K562 (cell line): ENCODE measurements around the gene FKRP. TPM values are rescaled to one million over a fixed set of nuclear protein-coding genes. Genes with fewer than 3 reads are reported as not detected.
A peak's percentile ranks its signal among the peaks of the same experiment; 100 is the strongest.

ENCODE experiments used
- ATAC-seq: fragments of 200-7000 bp; cut with Tn5 transposase; 3 replicates; pipeline ENCODE4 v1.9.1; 2020; ENCODE audit warnings: moderate library complexity
- BruUV-seq: library from RNA; stranded (reverse); fragments of 400-500 nt; replicated peaks from 2 replicates; lab custom pipeline; 2021; lab: Mats Ljungman, UMichigan
- CTCF ChIA-PET: fragments of 300-600 bp; formaldehyde crosslinking; extraction: SDS; loops from one replicate; lab custom pipeline; 2021; ENCODE audit warnings: low intra/inter-chr PET ratio; lab: Yijun Ruan, JAX
- POLR2A ChIA-PET: fragments of 300-600, 350-650 bp; sonication (Branson Sonifier 250); formaldehyde crosslinking; extraction: SDS; loops from one replicate; lab custom pipeline; 2021; ENCODE audit warnings: antibody characterized with exemption, inconsistent platforms; lab: Yijun Ruan, JAX
- DNase-seq, 4 experiments: peaks; one replicate each; pipeline versions ENCODE4 v3.0.0 to v3.0.0-alpha.2; 2011 to 2018; ENCODE audit warnings: low spot score in 3 of 4, mixed read lengths in 3 of 4; ENCODE audit errors: extremely low read depth in 1 of 4
- FAIRE-seq: peaks from 2 replicates; lab custom pipeline; 2011; peaks lifted over from hg19 to GRCh38; lab: Jason Lieb, UNC
- H2AFZ ChIP-seq: 2 replicates; pipeline ENCODE4 v1.6.0; 2011; ENCODE audit warnings: low read depth, low read length, control low read depth, inconsistent platforms
- H3K27ac ChIP-seq: fragments of 200-600 bp; 3 replicates; pipeline ENCODE4 v1.8.0; 2011; ENCODE audit warnings: low read depth, mild to moderate bottlenecking, control low read depth, inconsistent platforms, low read length, moderate library complexity, mixed read lengths; ENCODE audit errors: extremely low read depth
- H3K27me3 ChIP-seq, 2 experiments: fragments of 300-600 bp in 1 of 2; 2 replicates in 1 of 2; 3 replicates in 1 of 2; pipeline versions ENCODE4 v1.6.0 to v1.8.0; 2011; ENCODE audit warnings: inconsistent platforms in 2 of 2, low read length in 2 of 2, mild to moderate bottlenecking in 1 of 2, mixed read lengths in 1 of 2, moderate library complexity in 1 of 2; ENCODE audit not compliant: control insufficient read depth in 2 of 2, insufficient read depth in 2 of 2
- H3K36me3 ChIP-seq: fragments of 300-600 bp; 3 replicates; pipeline ENCODE4 v1.8.0; 2011; ENCODE audit warnings: mild to moderate bottlenecking, low read length, inconsistent platforms; ENCODE audit not compliant: control insufficient read depth, insufficient read depth
- H3K4me1 ChIP-seq, 2 experiments: fragments of 200-600 bp in 1 of 2; replicated peaks in 1 of 2; 2 replicates in 1 of 2; 3 replicates in 1 of 2; pipeline versions ENCODE4 v1.5.1 to v1.8.0; 2011; ENCODE audit warnings: inconsistent platforms in 2 of 2, low read length in 2 of 2, mild to moderate bottlenecking in 1 of 2, mixed read lengths in 1 of 2, moderate library complexity in 1 of 2; ENCODE audit not compliant: control insufficient read depth in 2 of 2, insufficient read depth in 2 of 2
- H3K4me2 ChIP-seq: 2 replicates; pipeline ENCODE4 v1.6.1; 2011; ENCODE audit warnings: low read length, control low read depth, inconsistent platforms, mixed read lengths; ENCODE audit not compliant: insufficient read depth
- H3K4me3 ChIP-seq: fragments of 200-600 bp; sonication (generic), shearing (Covaris generic); 2 replicates; pipeline ENCODE4 v1.5.1; 2016; ENCODE audit warnings: control low read depth, inconsistent platforms
- H3K79me2 ChIP-seq: fragments of 200-600 bp; 3 replicates; pipeline ENCODE4 v1.8.0; 2011; ENCODE audit warnings: low read length, inconsistent platforms; ENCODE audit not compliant: control insufficient read depth, insufficient read depth
- H3K9ac ChIP-seq, 2 experiments: 2 replicates each; pipeline versions ENCODE4 v1.6.0 to v1.6.1; 2011; ENCODE audit warnings: low read depth in 2 of 2, low read length in 2 of 2, control low read depth in 1 of 2, inconsistent platforms in 1 of 2, mild to moderate bottlenecking in 1 of 2, mixed read lengths in 1 of 2; ENCODE audit not compliant: insufficient read depth in 1 of 2
- H3K9me1 ChIP-seq: one replicate; pipeline ENCODE4 v1.6.0; 2011; ENCODE audit warnings: inconsistent platforms, mild to moderate bottlenecking, low read length, moderate library complexity; ENCODE audit not compliant: control insufficient read depth, insufficient read depth
- H3K9me3 ChIP-seq: replicated peaks from 2 replicates; pipeline ENCODE4 v1.5.1; 2011; ENCODE audit warnings: low read depth, low read length, inconsistent platforms; ENCODE audit not compliant: control insufficient read depth, insufficient read depth
- H4K20me1 ChIP-seq: replicated peaks from 2 replicates; pipeline ENCODE4 v1.6.1; 2011; ENCODE audit warnings: low read length, inconsistent platforms, mixed read lengths; ENCODE audit not compliant: control insufficient read depth, insufficient read depth
- BCOR ChIP-seq: fragments of 450-650 bp; IDR thresholded peaks from 2 replicates; pipeline ENCODE4 v1.6.1; 2016
- EP400 ChIP-seq: fragments of 450-650 bp; IDR thresholded peaks from 2 replicates; pipeline ENCODE4 v1.6.1; 2017; ENCODE audit warnings: antibody characterized with exemption, mild to moderate bottlenecking, moderate library complexity
- HIVEP1 ChIP-seq: fragments of 250-450 bp; sonication (Bioruptor Pico); IDR thresholded peaks from 2 replicates; pipeline ENCODE4 v1.4.0; 2020; ENCODE audit warnings: mild to moderate bottlenecking
- HSF4 ChIP-seq: fragments of 250-450 bp; sonication (Bioruptor Pico); IDR thresholded peaks from 2 replicates; pipeline ENCODE4 v2.1.2; 2022; ENCODE audit warnings: mild to moderate bottlenecking, moderate library complexity, borderline replicate concordance
- NCOA4 ChIP-seq: fragments of 450-650 bp; IDR thresholded peaks from 2 replicates; pipeline ENCODE4 v1.6.1; 2018; ENCODE audit warnings: mild to moderate bottlenecking; ENCODE audit not compliant: partially characterized antibody
- PTRF ChIP-seq: fragments of 450-650 bp; IDR thresholded peaks from 2 replicates; pipeline ENCODE4 v1.6.1; 2016; ENCODE audit warnings: mild to moderate bottlenecking, missing genetic modification characterization, missing compliant biosample characterization
- RBBP5 ChIP-seq: fragments of 200-600 bp; sonication (generic); IDR thresholded peaks from 2 replicates; pipeline ENCODE4 v1.6.1; 2012; ENCODE audit warnings: borderline replicate concordance, mild to moderate bottlenecking, low read length, control low read depth, inconsistent platforms; ENCODE audit not compliant: insufficient read depth, poor library complexity, severe bottlenecking
- ZBTB1 ChIP-seq: sonication (generic); formaldehyde crosslinking; IDR thresholded peaks from 2 replicates; pipeline ENCODE4 v1.8.1; 2023; ENCODE audit warnings: missing genetic modification reagents, low read depth, mild to moderate bottlenecking, borderline replicate concordance
- ZNF165 ChIP-seq: fragments of 250-450 bp; sonication (Bioruptor Pico); IDR thresholded peaks from 2 replicates; pipeline ENCODE4 v1.4.0; 2020; ENCODE audit warnings: borderline replicate concordance
- whole genome bisulfite sequencing: fragments of 100-300 bp; shearing (Covaris generic); methylation state at CpG from one replicate; pipeline ENCODE4 v1.1.6; 2016; ENCODE audit warnings: low coverage, mixed read lengths; ENCODE audit not compliant: insufficient coverage; ENCODE audit errors: missing lambda C conversion rate; 5-methylcytosine and 5-hydroxymethylcytosine counted together
- in situ Hi-C: fragments of 300-500 bp; cut with MboI; formaldehyde crosslinking; loops from 4 replicates; pipeline ENCODE4 v1.15.0; 2018; ENCODE audit warnings: inconsistent platforms, mixed read lengths
- intact Hi-C: fragments of 100-400 bp; cut with micrococcal nuclease; formaldehyde crosslinking; loops from 2 replicates; pipeline ENCODE4 v1.14.2; 2022
- polyA plus RNA-seq, 8 experiments: library from polyadenylated mRNA; depleted of rRNA in 4 of 8; stranded (reverse) in 5 of 8; unstranded in 3 of 8; fragments of >200 nt; fragmentation: Nextera tagmentation in 2 of 8; fragmentation: Illumina TruSeq in 1 of 8; extraction: Ambion mirVana in 2 of 8; extraction: Trizol in 1 of 8; gene quantifications; 2 replicates each; pipeline versions ENCODE4 v1.2.1 to v1.2.3, GENCODE V29; 2011 to 2014; ENCODE audit warnings: inconsistent platforms in 1 of 8, missing spikeins in 1 of 8
- total RNA-seq, 7 experiments: library from RNA; depleted of rRNA in 6 of 7; stranded (reverse); fragments of >200 nt in 6 of 7; fragmentation: Illumina TruSeq in 2 of 7; extraction: Trizol in 2 of 7; gene quantifications; 2 replicates each; pipeline versions ENCODE4 v1.2.1 to v1.2.3, GENCODE V29; 2011 to 2021; ENCODE audit warnings: low replicate concordance in 1 of 7
- TF ChIP-seq, protein P1 (sequence below): sonication (generic); formaldehyde crosslinking; IDR thresholded peaks from 2 replicates; pipeline ENCODE4 v1.8.1; 2023; ENCODE audit warnings: mild to moderate bottlenecking, missing genetic modification reagents
- TF ChIP-seq, protein P2 (sequence below): sonication (generic); formaldehyde crosslinking; IDR thresholded peaks from 2 replicates; pipeline ENCODE4 v1.8.0; 2023; ENCODE audit warnings: mild to moderate bottlenecking, missing genetic modification reagents

The FKRP gene
- total and polyA plus RNA-seq, 9 of the 15 experiments (the other 6 are each of a cell fraction or from before 2014, with no cell fraction given), result 0.68 to 16.1 (median 6.5) TPM

DNA sequence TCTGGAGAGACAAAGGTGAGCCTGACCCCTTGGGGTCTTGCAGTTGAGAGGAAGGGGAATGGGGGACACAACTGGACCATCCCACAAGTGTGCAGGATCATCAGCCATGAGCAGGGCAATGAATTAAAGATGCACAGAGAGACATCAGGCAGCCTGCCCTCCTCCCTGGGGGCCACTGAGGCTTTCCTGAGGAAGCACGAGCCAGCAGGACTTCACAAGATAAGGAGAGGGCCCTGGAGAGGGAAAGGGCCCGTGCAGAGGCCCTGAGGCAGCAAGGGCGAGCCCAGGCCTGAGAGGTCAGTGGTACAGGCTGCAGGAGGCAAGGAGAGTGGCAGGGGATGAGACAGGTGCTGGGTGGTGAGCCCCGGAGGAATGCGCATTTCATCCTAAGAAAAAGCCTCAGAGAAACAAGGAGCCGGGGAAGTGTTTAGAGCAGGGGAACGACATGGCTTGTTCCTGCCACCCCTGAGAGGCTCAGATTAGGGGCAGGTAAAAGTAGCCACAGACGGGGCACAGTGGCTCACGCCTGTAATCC, 19.9 kb upstream of the FKRP start:
- Histone ChIP-seq H3K27ac (no peak overlapping the region), H3K9me1 (peaks cover 4% of the 10 kb centered on the region), H3K4me2 (no peak overlapping the region), H2AFZ (no peak overlapping the region), H3K27me3 (no peaks in the 10 kb centered on the region), H3K36me3 (peaks cover 98% of the 10 kb centered on the region; the same call in 2 of the 3 replicates), H3K4me1 (peaks cover 8 to 64% of the 10 kb centered on the region in 2 experiments; a peak in 4 of 5 replicates), H3K79me2 (peaks cover 29% of the 10 kb centered on the region), H4K20me1 (peaks cover 26% of the 10 kb centered on the region), H3K4me3 (no peak overlapping the region), H3K9me3 (no peaks in the 10 kb centered on the region), H3K9ac (peak overlapping the region in 1 of 2 experiments; percentile 50; a peak in 1 of 4 replicates)
- ATAC-seq (no peak), DNase-seq (no peak), FAIRE-seq (no peak)
- CTCF ChIA-PET, result no interaction called here
- POLR2A ChIA-PET, result no interaction called here
- in situ Hi-C loops (no loop called here), intact Hi-C loops (no loop called here)
- no TSS peak for BruUV-seq
- WGBS, result 86% methylated on average over 8 of the region's 9 CpGs
- TF ChIP-seq NCOA4 (no peak), ZBTB1 (CRISPR knock-in tag) (no peak), HSF4 (no peak), ZNF165 (CRISPR knock-in tag) (no peak), PTRF (tag) (no peak), BCOR (no peak), EP400 (no peak), HIVEP1 (CRISPR knock-in tag) (no peak), RBBP5 (no peak)
- TF ChIP-seq, protein P1, sequence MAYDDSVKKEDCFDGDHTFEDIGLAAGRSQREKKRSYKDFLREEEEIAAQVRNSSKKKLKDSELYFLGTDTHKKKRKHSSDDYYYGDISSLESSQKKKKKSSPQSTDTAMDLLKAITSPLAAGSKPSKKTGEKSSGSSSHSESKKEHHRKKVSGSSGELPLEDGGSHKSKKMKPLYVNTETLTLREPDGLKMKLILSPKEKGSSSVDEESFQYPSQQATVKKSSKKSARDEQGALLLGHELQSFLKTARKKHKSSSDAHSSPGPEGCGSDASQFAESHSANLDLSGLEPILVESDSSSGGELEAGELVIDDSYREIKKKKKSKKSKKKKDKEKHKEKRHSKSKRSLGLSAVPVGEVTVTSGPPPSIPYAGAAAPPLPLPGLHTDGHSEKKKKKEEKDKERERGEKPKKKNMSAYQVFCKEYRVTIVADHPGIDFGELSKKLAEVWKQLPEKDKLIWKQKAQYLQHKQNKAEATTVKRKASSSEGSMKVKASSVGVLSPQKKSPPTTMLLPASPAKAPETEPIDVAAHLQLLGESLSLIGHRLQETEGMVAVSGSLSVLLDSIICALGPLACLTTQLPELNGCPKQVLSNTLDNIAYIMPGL (CRISPR knock-in tag), result no peak
- TF ChIP-seq, protein P2, sequence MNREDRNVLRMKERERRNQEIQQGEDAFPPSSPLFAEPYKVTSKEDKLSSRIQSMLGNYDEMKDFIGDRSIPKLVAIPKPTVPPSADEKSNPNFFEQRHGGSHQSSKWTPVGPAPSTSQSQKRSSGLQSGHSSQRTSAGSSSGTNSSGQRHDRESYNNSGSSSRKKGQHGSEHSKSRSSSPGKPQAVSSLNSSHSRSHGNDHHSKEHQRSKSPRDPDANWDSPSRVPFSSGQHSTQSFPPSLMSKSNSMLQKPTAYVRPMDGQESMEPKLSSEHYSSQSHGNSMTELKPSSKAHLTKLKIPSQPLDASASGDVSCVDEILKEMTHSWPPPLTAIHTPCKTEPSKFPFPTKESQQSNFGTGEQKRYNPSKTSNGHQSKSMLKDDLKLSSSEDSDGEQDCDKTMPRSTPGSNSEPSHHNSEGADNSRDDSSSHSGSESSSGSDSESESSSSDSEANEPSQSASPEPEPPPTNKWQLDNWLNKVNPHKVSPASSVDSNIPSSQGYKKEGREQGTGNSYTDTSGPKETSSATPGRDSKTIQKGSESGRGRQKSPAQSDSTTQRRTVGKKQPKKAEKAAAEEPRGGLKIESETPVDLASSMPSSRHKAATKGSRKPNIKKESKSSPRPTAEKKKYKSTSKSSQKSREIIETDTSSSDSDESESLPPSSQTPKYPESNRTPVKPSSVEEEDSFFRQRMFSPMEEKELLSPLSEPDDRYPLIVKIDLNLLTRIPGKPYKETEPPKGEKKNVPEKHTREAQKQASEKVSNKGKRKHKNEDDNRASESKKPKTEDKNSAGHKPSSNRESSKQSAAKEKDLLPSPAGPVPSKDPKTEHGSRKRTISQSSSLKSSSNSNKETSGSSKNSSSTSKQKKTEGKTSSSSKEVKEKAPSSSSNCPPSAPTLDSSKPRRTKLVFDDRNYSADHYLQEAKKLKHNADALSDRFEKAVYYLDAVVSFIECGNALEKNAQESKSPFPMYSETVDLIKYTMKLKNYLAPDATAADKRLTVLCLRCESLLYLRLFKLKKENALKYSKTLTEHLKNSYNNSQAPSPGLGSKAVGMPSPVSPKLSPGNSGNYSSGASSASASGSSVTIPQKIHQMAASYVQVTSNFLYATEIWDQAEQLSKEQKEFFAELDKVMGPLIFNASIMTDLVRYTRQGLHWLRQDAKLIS (CRISPR knock-in tag), result no peak
